HepG2 (cell line): Measurements from ENCODE around the gene CDCP2. TPM values are rescaled to one million over a fixed set of nuclear protein-coding genes. Genes with fewer than 3 reads are reported as not detected.

Experiments used
- ATAC-seq: fragments of 200-7000 bp; cut with Tn5 transposase; 3 replicates; pipeline ENCODE4 v1.9.1; 2020; ENCODE audit warnings: mild to moderate bottlenecking, moderate library complexity
- BruUV-seq: library from RNA; stranded (reverse); fragments of 400-500 nt; replicated peaks from 2 replicates; lab custom pipeline; 2021; lab: Mats Ljungman, UMichigan
- CTCF ChIA-PET: fragments of 300-600 bp; formaldehyde crosslinking; extraction: SDS; loops from one replicate; lab custom pipeline; 2021; ENCODE audit warnings: low total read pairs, inconsistent platforms, low intra/inter-chr PET ratio; lab: Yijun Ruan, JAX
- POLR2A ChIA-PET: fragments of 350-600 bp; sonication (Branson Sonifier 250); formaldehyde crosslinking; loops from one replicate; lab custom pipeline; 2020; ENCODE audit warnings: antibody characterized with exemption, inconsistent platforms; lab: Yijun Ruan, JAX
- DNase-seq: peaks from one replicate; pipeline ENCODE4 v3.0.0-alpha.2; 2015; ENCODE audit warnings: low spot score
- FAIRE-seq: peaks from 3 replicates; lab custom pipeline; 2011; peaks lifted over from hg19 to GRCh38; lab: Jason Lieb, UNC
- H2AFZ ChIP-seq: one replicate; pipeline ENCODE4 v1.6.1; 2011; ENCODE audit warnings: low read length, inconsistent platforms
- H3K27ac ChIP-seq: fragments of 300-600 bp; 3 replicates; pipeline ENCODE4 v1.8.0; 2011; ENCODE audit warnings: mixed run types, mild to moderate bottlenecking, mixed read lengths, low read length, inconsistent platforms; ENCODE audit not compliant: insufficient read depth; ENCODE audit errors: extremely low read length
- H3K27me3 ChIP-seq, 2 experiments: fragments of 200-600 bp in 1 of 2; 2 replicates in 1 of 2; 3 replicates in 1 of 2; pipeline versions ENCODE4 v1.6.0 to v1.8.0; 2011; ENCODE audit warnings: low read length in 2 of 2, mild to moderate bottlenecking in 2 of 2, moderate library complexity in 2 of 2, inconsistent platforms in 1 of 2; ENCODE audit not compliant: insufficient read depth in 2 of 2, control insufficient read depth in 1 of 2
- H3K36me3 ChIP-seq, 2 experiments: fragments of 200-600 bp in 1 of 2; replicated peaks in 1 of 2; 2 replicates in 1 of 2; 3 replicates in 1 of 2; pipeline versions ENCODE4 v1.5.1 to v1.8.0; 2011; ENCODE audit warnings: low read length in 2 of 2, inconsistent platforms in 1 of 2; ENCODE audit not compliant: insufficient read depth in 2 of 2, control insufficient read depth in 1 of 2
- H3K4me1 ChIP-seq: 2 replicates; pipeline ENCODE4 v1.5.1; 2012; ENCODE audit warnings: low read length, inconsistent platforms; ENCODE audit not compliant: insufficient read depth
- H3K4me2 ChIP-seq: 2 replicates; pipeline ENCODE4 v1.6.0; 2011; ENCODE audit warnings: low read depth, low read length, inconsistent platforms
- H3K4me3 ChIP-seq, 3 experiments: fragments of 200-600 bp in 1 of 3; sonication (generic), shearing (Covaris generic) in 1 of 3; replicated peaks in 1 of 3; 2 replicates each; pipeline ENCODE4 v1.5.1; 2011 to 2016; ENCODE audit warnings: low read length in 3 of 3, inconsistent platforms in 2 of 3, low read depth in 2 of 3, mild to moderate bottlenecking in 2 of 3, control low read depth in 1 of 3, mixed read lengths in 1 of 3; ENCODE audit not compliant: insufficient read depth in 1 of 3
- H3K79me2 ChIP-seq: one replicate; pipeline ENCODE4 v1.6.1; 2011; ENCODE audit warnings: low read length, inconsistent platforms; ENCODE audit not compliant: insufficient read depth
- H3K9ac ChIP-seq: 2 replicates; pipeline ENCODE4 v1.6.0; 2011; ENCODE audit warnings: mild to moderate bottlenecking, low read depth, low read length, inconsistent platforms; ENCODE audit not compliant: insufficient read depth
- H3K9me3 ChIP-seq: 2 replicates; pipeline ENCODE4 v1.5.1; 2012; ENCODE audit warnings: mild to moderate bottlenecking, low read length
- H4K20me1 ChIP-seq: 2 replicates; pipeline ENCODE4 v1.6.0; 2011; ENCODE audit warnings: inconsistent platforms, mild to moderate bottlenecking, low read length, moderate library complexity; ENCODE audit not compliant: insufficient read depth
- HMGXB4 ChIP-seq, 2 experiments: sonication (generic) in 1 of 2; formaldehyde crosslinking in 1 of 2; IDR thresholded peaks; 2 replicates each; pipeline versions ENCODE4 v1.4.0 to v1.6.1; 2018 to 2020; ENCODE audit warnings: missing genetic modification reagents in 2 of 2, borderline replicate concordance in 1 of 2, low read depth in 1 of 2, mild to moderate bottlenecking in 1 of 2, missing biosample characterization in 1 of 2
- HNF4G ChIP-seq, 2 experiments: sonication (generic) in 1 of 2; formaldehyde crosslinking in 1 of 2; IDR thresholded peaks; 2 replicates each; pipeline versions ENCODE4 v1.4.0 to v1.6.1; 2011 to 2020; ENCODE audit warnings: borderline replicate concordance in 2 of 2, low read depth in 2 of 2, mild to moderate bottlenecking in 2 of 2, low read length in 1 of 2, missing genetic modification reagents in 1 of 2, moderate library complexity in 1 of 2
- JARID2 ChIP-seq: sonication (generic); formaldehyde crosslinking; IDR thresholded peaks from 2 replicates; pipeline ENCODE4 v1.8.1; 2023; ENCODE audit warnings: missing genetic modification reagents, inconsistent platforms; ENCODE audit not compliant: insufficient replicate concordance
- RBAK ChIP-seq: sonication (generic); formaldehyde crosslinking; IDR thresholded peaks from 2 replicates; pipeline ENCODE4 v1.5.1; 2020; ENCODE audit warnings: mild to moderate bottlenecking, missing genetic modification reagents
- RFXANK ChIP-seq: IDR thresholded peaks from 2 replicates; pipeline ENCODE4 v1.6.1; 2016
- ZFP90 ChIP-seq: sonication (generic); formaldehyde crosslinking; IDR thresholded peaks from 2 replicates; pipeline ENCODE4 v1.8.0; 2022; ENCODE audit warnings: missing genetic modification reagents, mild to moderate bottlenecking, inconsistent platforms, borderline replicate concordance
- ZMYM3 ChIP-seq: sonication (generic); formaldehyde crosslinking; IDR thresholded peaks from 2 replicates; pipeline ENCODE4 v1.5.1; 2020; ENCODE audit warnings: mild to moderate bottlenecking, missing genetic modification reagents
- ZNF282 ChIP-seq: fragments of 450-650 bp; IDR thresholded peaks from 2 replicates; pipeline ENCODE4 v1.6.1; 2018; ENCODE audit not compliant: partially characterized antibody
- ZNF629 ChIP-seq: sonication (generic); formaldehyde crosslinking; conservative IDR thresholded peaks from 2 replicates; pipeline ENCODE4 v1.5.0; 2020; ENCODE audit warnings: missing genetic modification reagents
- WGBS: methylation state at CpG from one replicate; pipeline ENCODE4 v1.1.6; 2017; ENCODE audit warnings: low lambda C conversion rate; 5-methylcytosine and 5-hydroxymethylcytosine counted together
- in situ Hi-C: cut with HindIII; loops from 2 replicates; pipeline ENCODE4 v1.10.0; 2017; ENCODE audit warnings: low pct_unique_long_range_greater_than_20kb; ENCODE audit not compliant: extremely low pct_ligation_motif_present
- intact Hi-C: fragments of 100-400 bp; cut with micrococcal nuclease; formaldehyde crosslinking; loops from one replicate; pipeline ENCODE4 v1.10.0; 2022; ENCODE audit not compliant: unreplicated experiment
- polyA plus RNA-seq, 8 experiments: library from polyadenylated mRNA; depleted of rRNA in 3 of 8; stranded (reverse) in 7 of 8; unstranded in 1 of 8; fragments of >200 nt; fragmentation: Illumina TruSeq in 4 of 8; extraction: Trizol in 4 of 8; gene quantifications; 2 replicates each; pipeline versions ENCODE4 v1.2.1 to v1.2.3, GENCODE V29; 2011 to 2016; ENCODE audit warnings: low read depth in 4 of 8, missing spikeins in 1 of 8, mixed read lengths in 1 of 8; ENCODE audit not compliant: insufficient read depth in 1 of 8
- total RNA-seq, 5 experiments: library from RNA; depleted of rRNA; stranded (reverse); fragments of >200 nt; fragmentation: Illumina TruSeq; extraction: Trizol; gene quantifications; 2 replicates each; pipeline ENCODE4 v1.2.3, GENCODE V29; 2016; ENCODE audit warnings: low read depth in 1 of 5

Gene CDCP2
- total and polyA plus RNA-seq, 2 of the 13 experiments (the other 11 are each of a cell fraction or from before 2014, with no cell fraction given): not detected

GRCh38 chr1:54149734-54150133 lies 3.1 kb downstream of the CDCP2 start:
- BruUV-seq: no TSS peak
- in situ Hi-C loops (no loop called here), intact Hi-C loops (no loop called here)
- ChIA-PET POLR2A (no interaction called here), CTCF (no interaction called here)
- ATAC-seq: no peak
- WGBS: 65% methylated on average over 3 of the region's 3 CpGs
- no peak overlapping the region for H3K9ac ChIP-seq
- DNase-seq: no peak
- H3K4me1 ChIP-seq: peaks cover 11% of the 10 kb centered on the region
- peaks cover 0 to 1% of the 10 kb centered on the region in 2 experiments; a peak in 1 of 5 replicates for H3K27me3 ChIP-seq
- H3K4me3 ChIP-seq: no peak overlapping the region
- no peaks in the 10 kb centered on the region for H3K79me2 ChIP-seq
- no peak overlapping the region for H2AFZ ChIP-seq
- TF ChIP-seq RBAK (CRISPR knock-in tag): no peak
- no peak for TF ChIP-seq ZNF282
- no peak for TF ChIP-seq JARID2 (CRISPR knock-in tag)
- TF ChIP-seq RFXANK (CRISPR knock-in tag): no peak
- no peak for TF ChIP-seq ZFP90 (CRISPR knock-in tag)
- no peak for TF ChIP-seq HMGXB4 (CRISPR knock-in tag; IDR thresholded peaks at IDR 0.05; ENCODE audit: borderline replicate concordance in 1 of 2, low read depth in 1 of 2)
- 0 out of 2 replicates have a peak, but pooled peaks have one; percentile 31 for TF ChIP-seq ZMYM3
- no peak for TF ChIP-seq HNF4G (IDR thresholded peaks at IDR 0.05; ENCODE audit: borderline replicate concordance, low read depth, low read length)
- no peak for TF ChIP-seq HNF4G (CRISPR knock-in tag; IDR thresholded peaks at IDR 0.05; ENCODE audit: borderline replicate concordance, low read depth)
- TF ChIP-seq ZNF629: peak; percentile 82
- TF ChIP-seq, all 625 proteins: peak for 2
- Histone ChIP-seq H3K36me3 (no peaks in the 10 kb centered on the region), H3K27ac (no peak overlapping the region), H3K4me2 (no peak overlapping the region), H3K9me3 (no peaks in the 10 kb centered on the region), H4K20me1 (no peaks in the 10 kb centered on the region)
- FAIRE-seq: no peak
